Natural killer cell (primary cell): ENCODE measurements around the gene WDR93. TPM values are rescaled to one million over a fixed set of nuclear protein-coding genes. Genes with fewer than 3 reads are reported as not detected.

Source experiments
- ATAC-seq, 3 donors: fragments of 150-1000 bp in 2 of 3; fragments of 200-7000 bp in 1 of 3; cut with Tn5 transposase; 1 replicate in 1 of 3; 2 replicates in 2 of 3; pipeline ENCODE4 v1.10.0; 2021; ENCODE audit warnings: mild to moderate bottlenecking in 2 of 3, moderate library complexity in 2 of 3
- DNase-seq, 2 donors: peaks; one replicate each; pipeline versions ENCODE4 v3.0.0 to v3.0.0-alpha.2; 2013 to 2021; ENCODE audit warnings: mixed read lengths in 1 of 2
- H3K27ac ChIP-seq: one replicate; pipeline ENCODE4 v1.5.1; 2013; ENCODE audit warnings: mild to moderate bottlenecking, low read length
- H3K27me3 ChIP-seq: one replicate; pipeline ENCODE4 v1.6.1; 2013; ENCODE audit warnings: low read length; ENCODE audit not compliant: control insufficient read depth, insufficient read depth
- H3K36me3 ChIP-seq: one replicate; pipeline ENCODE4 v1.6.1; 2013; ENCODE audit warnings: low read length; ENCODE audit not compliant: control insufficient read depth, insufficient read depth
- H3K4me1 ChIP-seq: one replicate; pipeline ENCODE4 v1.6.1; 2013; ENCODE audit warnings: low read length; ENCODE audit not compliant: control insufficient read depth, insufficient read depth
- H3K4me3 ChIP-seq: one replicate; pipeline ENCODE4 v1.5.1; 2013; ENCODE audit warnings: low read length
- H3K9me3 ChIP-seq: one replicate; pipeline ENCODE4 v1.6.1; 2013; ENCODE audit warnings: low read length; ENCODE audit not compliant: control insufficient read depth, insufficient read depth
- H3K27ac Mint-ChIP-seq, 2 donors: one replicate each; pipeline ENCODE4 v1.8.0; 2022; ENCODE audit warnings: mild to moderate bottlenecking in 2 of 2, mixed read lengths in 2 of 2, moderate library complexity in 1 of 2
- H3K27me3 Mint-ChIP-seq, 2 donors: one replicate each; pipeline ENCODE4 v1.8.0; 2022; ENCODE audit warnings: low read depth in 2 of 2, mixed read lengths in 2 of 2
- H3K36me3 Mint-ChIP-seq: one replicate; pipeline ENCODE4 v1.8.0; 2022; ENCODE audit warnings: mixed read lengths
- H3K4me1 Mint-ChIP-seq, 2 donors: one replicate each; pipeline ENCODE4 v1.8.0; 2022; ENCODE audit warnings: mixed read lengths in 2 of 2
- H3K4me3 Mint-ChIP-seq: one replicate; pipeline ENCODE4 v1.8.0; 2022; ENCODE audit warnings: mild to moderate bottlenecking, moderate library complexity, mixed read lengths
- H3K9me3 Mint-ChIP-seq, 2 donors: one replicate each; pipeline ENCODE4 v1.8.0; 2022; ENCODE audit warnings: mixed read lengths in 2 of 2
- CTCF ChIP-seq: fragments of 200-600 bp; IDR thresholded peaks from one replicate; pipeline ENCODE4 v1.8.0; 2022; ENCODE audit warnings: antibody characterized with exemption
- WGBS: methylation state at CpG from one replicate; pipeline ENCODE4 v1.1.7; 2013; ENCODE audit warnings: missing lambda C conversion rate; ENCODE audit not compliant: insufficient coverage; 5-methylcytosine and 5-hydroxymethylcytosine counted together
- intact Hi-C: fragments of 100-400 bp; cut with micrococcal nuclease; formaldehyde crosslinking; loops from one replicate; pipeline ENCODE4 v1.14.2; 2022
- total RNA-seq, 4 donors: library from RNA; stranded (reverse); fragments of 120-200 nt in 1 of 4; gene quantifications; one replicate each; pipeline versions ENCODE4 v1.2.3 to v1.2.4, GENCODE V29; 2013 to 2022

The WDR93 gene
- total RNA-seq, 3 donors from 2014 or later (not counting 1 experiment from before 2014, with no cell fraction given) = 0.25 to 0.38 TPM; not detected in 1

GRCh38 chr15:89760303-89761008, 69.8 kb downstream of the WDR93 start:
- Histone ChIP-seq H3K4me1 (no peaks in the 10 kb centered on the region), H3K27ac (no peak overlapping the region), H3K9me3 (no peaks in the 10 kb centered on the region), H3K4me3 (no peak overlapping the region), H3K36me3 (no peaks in the 10 kb centered on the region), H3K27me3 (no peaks in the 10 kb centered on the region)
- WGBS = 43% methylated on average over 16 of the region's 16 CpGs
- Mint-ChIP-seq H3K27ac (no peak overlapping the region), H3K4me3 (no peak overlapping the region), H3K27me3 (peaks cover 0 to 7% of the 10 kb centered on the region in 2 donors), H3K9me3 (no peaks in the 10 kb centered on the region), H3K36me3 (no peaks in the 10 kb centered on the region), H3K4me1 (peaks cover 0 to 4% of the 10 kb centered on the region in 2 donors)
- peak; percentile 85 to 94 (median 91) for ATAC-seq
- peak; percentile 73 to 76 for DNase-seq
- TF ChIP-seq CTCF = peak; percentile 86
- intact Hi-C loops = loop anchor here (2.0 to 5.0 kb wide), 4 partner anchors 114 to 457 kb away; no protein-coding TSS in a partner anchor

GRCh38 chr15:89761009-89761831, 70.6 kb downstream of the WDR93 start:
- no peaks in the 10 kb centered on the region for H3K27me3 ChIP-seq
- no peak overlapping the region for H3K27ac ChIP-seq
- peak in 2 of 3 donors; percentile 16 to 21 for ATAC-seq
- Mint-ChIP-seq H3K27ac (no peak overlapping the region), H3K4me3 (no peak overlapping the region), H3K4me1 (peaks cover 0 to 4% of the 10 kb centered on the region in 2 donors), H3K36me3 (no peaks in the 10 kb centered on the region), H3K9me3 (no peaks in the 10 kb centered on the region), H3K27me3 (peaks cover 0 to 7% of the 10 kb centered on the region in 2 donors)
- no peaks in the 10 kb centered on the region for H3K9me3 ChIP-seq
- no peaks in the 10 kb centered on the region for H3K36me3 ChIP-seq
- WGBS = 64% methylated on average over 17 of the region's 18 CpGs
- no peak overlapping the region for H3K4me3 ChIP-seq
- no peak for DNase-seq
- intact Hi-C loops = loop anchor here (2.0 to 5.0 kb wide), 4 partner anchors 114 to 456 kb away; no protein-coding TSS in a partner anchor
- TF ChIP-seq CTCF = peak; percentile 16
- H3K4me1 ChIP-seq = no peaks in the 10 kb centered on the region

- no peaks in the 10 kb centered on the region for H3K4me1 ChIP-seq
- Mint-ChIP-seq H3K27ac (no peak overlapping the region), H3K9me3 (no peaks in the 10 kb centered on the region), H3K4me3 (no peak overlapping the region), H3K27me3 (peaks cover 0 to 7% of the 10 kb centered on the region in 2 donors), H3K36me3 (no peaks in the 10 kb centered on the region), H3K4me1 (peaks cover 0 to 4% of the 10 kb centered on the region in 2 donors)
- no peaks in the 10 kb centered on the region for H3K27me3 ChIP-seq
- no peak overlapping the region for H3K27ac ChIP-seq
- H3K4me3 ChIP-seq = no peak overlapping the region
- ATAC-seq = no peak
- no peak for TF ChIP-seq CTCF
- DNase-seq = no peak
- intact Hi-C loops = loop anchor here (2.0 to 5.0 kb wide), 4 partner anchors 113 to 455 kb away; no protein-coding TSS in a partner anchor
- H3K36me3 ChIP-seq = no peaks in the 10 kb centered on the region
- WGBS = 90% methylated on average over 5 of the region's 5 CpGs
- H3K9me3 ChIP-seq = no peaks in the 10 kb centered on the region
Observed at GRCh38 chr15:89761929-89762328, 71.3 kb downstream of the WDR93 start.
